AG08396 (cell line): ENCODE measurements around the gene ECEL1.
"Not testable (repeated sequence)": the region's sequence is repeated elsewhere in the genome, so short reads cannot be mapped to it uniquely, and the experiment has no call there.

Experiments used
- DNase-seq: peaks from one replicate; pipeline ENCODE4 v3.0.0; 2012; ENCODE audit warnings: low spot score, mixed read lengths

ECEL1 gene, protein sequence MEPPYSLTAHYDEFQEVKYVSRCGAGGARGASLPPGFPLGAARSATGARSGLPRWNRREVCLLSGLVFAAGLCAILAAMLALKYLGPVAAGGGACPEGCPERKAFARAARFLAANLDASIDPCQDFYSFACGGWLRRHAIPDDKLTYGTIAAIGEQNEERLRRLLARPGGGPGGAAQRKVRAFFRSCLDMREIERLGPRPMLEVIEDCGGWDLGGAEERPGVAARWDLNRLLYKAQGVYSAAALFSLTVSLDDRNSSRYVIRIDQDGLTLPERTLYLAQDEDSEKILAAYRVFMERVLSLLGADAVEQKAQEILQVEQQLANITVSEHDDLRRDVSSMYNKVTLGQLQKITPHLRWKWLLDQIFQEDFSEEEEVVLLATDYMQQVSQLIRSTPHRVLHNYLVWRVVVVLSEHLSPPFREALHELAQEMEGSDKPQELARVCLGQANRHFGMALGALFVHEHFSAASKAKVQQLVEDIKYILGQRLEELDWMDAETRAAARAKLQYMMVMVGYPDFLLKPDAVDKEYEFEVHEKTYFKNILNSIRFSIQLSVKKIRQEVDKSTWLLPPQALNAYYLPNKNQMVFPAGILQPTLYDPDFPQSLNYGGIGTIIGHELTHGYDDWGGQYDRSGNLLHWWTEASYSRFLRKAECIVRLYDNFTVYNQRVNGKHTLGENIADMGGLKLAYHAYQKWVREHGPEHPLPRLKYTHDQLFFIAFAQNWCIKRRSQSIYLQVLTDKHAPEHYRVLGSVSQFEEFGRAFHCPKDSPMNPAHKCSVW

DNA sequence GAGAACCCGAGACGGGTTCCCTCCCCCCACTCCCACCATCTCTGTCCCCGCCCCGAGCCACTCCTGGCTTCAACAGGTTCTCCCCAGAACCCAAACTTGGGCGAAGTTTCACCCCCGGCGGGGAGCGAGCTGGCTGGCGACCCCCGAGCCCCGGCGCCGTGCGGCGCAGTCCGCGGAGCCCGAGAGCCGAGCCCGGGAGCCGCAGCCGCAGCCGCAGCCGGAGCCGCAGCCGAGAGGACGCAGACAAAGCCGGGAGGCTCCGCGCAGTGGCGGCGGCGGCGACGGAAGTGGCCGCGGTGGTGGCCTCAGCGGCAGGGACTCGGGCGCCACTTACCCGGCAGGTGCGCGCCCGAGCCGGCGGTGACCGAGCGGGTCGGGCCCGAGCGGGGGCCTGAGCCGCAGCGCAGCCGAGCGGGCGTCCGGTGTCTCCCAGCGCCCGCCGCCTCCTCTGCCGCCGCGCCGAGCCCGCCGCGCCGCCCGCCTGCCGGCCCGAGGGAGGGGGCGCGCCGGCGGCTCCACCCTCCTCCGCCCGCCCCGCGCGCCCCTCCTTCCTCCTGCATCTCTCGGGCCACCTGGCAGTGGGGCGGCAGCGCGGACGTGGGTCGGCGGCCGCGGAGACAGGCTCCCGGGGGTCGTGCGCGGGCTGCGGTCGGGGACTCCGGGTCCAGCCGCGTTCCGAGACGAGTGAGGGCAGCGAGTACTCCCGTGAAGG is at the start of gene ECEL1:
Gene ECEL1, minus strand, starts transcription at position 450 of the 712 bp plus-strand sequence. CDS start 1,181 bp downstream, outside the sequence.
- no peak for DNase-seq

DNA sequence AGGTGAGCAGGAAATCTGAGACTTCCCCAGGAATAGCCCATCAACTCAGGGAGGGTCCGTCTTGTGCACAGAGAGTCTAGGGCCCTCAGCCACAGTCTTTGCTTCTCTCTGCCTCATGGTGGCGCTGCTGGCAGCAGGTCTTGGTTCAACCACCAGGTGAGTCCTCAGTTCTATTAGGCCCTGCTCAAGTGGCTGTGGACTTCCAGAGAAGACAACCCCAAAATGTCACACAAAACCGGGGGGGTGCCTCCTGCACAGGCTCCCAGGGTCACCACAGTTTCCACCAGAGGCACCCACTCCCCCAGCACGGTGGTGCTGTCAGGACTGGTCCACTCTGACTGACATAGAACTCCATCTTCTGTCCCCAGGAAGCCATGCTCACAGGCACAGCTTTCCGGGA is 49.4 kb upstream of the ECEL1 start:
- DNase-seq, result no peak

DNA sequence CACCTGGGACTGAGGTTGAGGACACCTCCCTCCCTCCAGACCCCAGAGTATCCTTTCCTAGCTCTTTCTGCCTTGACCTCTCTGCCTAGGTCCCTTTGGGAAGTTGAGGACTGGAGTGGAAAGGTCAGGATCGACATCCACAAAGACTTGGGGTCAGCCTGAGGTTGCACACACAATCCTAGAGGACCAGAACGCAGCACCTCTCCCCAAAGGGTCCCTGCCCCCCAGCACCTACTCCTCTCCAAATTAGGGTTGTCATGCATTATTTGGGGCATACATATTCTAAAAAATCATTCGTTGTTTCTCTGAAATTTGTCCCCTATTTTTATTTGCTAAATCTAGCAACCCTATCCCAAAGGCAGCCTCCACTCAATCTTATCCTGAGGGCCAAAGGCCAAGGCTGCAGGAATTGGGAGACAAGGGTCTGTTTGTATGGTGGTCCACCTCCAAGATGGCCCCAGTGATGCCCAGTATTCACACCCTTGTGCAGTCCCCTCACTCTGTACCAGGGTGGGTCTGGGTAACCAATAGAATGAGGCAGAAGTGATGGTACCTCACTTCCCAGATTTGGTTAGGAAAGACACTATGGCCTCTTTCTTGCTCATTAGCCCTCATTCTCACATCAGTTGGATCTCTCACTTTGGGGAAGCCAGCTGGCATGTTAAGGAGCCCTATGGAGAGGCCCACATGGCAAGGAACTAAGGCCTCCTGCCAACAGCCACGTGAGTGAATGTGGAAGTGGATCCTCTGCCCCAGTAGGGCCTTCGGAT is 48.3 kb upstream of the ECEL1 start:
- DNase-seq, result no peak

DNA sequence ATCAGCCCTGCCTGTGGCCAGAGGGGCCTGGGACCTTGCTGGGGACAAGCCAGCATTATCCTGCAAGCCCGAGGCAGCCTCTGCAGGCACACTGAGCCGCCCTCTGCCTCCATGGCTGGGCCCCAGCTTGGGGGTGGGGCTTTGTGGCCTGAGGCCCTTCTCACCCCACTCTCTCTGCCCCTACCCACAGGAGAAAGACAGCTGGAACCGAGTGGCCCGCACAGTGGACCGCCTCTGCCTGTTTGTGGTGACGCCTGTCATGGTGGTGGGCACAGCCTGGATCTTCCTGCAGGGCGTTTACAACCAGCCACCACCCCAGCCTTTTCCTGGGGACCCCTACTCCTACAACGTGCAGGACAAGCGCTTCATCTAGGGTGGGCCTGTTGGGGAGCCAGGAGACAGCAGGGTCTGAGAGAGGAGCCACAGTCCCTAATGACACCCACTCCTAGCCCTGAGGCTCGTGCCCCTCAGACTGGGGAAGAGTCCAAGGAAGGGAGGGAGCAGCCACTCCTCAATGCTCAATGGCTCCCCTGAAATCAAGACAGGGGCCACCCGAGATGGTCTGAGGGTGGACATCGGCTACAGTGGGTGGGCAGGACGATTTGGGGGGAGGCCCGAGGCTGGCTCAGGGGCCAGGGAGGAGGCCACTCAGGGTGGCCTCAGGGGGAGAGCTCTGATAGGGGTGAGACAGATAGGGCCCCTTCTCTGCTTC is 47.5 kb upstream of the ECEL1 start:
- no peak for DNase-seq

DNA sequence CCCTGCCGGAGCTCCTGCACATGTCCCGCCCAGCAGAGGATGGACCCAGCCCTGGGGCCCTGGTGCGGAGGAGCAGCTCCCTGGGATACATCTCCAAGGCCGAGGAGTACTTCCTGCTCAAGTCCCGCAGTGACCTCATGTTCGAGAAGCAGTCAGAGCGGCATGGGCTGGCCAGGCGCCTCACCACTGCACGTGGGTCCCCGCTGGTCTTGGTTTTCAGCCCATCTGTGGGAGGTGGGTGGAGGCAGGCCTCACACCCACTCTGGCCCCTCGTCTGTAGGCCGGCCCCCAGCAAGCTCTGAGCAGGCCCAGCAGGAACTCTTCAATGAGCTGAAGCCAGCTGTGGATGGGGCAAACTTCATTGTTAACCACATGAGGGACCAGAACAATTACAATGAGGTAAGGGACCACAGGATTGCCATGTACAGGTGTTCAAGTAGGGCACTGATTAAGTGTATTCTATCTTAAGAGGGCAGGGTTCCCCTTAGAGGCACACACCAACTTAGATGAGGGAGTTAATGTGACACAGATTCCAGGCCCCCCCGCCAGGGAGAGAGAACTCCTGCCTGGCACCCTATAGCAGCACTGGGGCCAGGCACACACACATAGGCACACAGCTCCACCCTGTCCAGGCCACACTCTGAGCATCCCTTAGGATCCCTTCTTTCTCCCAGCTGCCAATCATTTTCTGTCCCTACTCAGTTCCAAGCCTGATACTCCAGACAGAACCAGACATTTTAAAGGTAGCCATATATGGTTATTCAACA is 46.5 kb upstream of the ECEL1 start:
- no peak for DNase-seq

DNA sequence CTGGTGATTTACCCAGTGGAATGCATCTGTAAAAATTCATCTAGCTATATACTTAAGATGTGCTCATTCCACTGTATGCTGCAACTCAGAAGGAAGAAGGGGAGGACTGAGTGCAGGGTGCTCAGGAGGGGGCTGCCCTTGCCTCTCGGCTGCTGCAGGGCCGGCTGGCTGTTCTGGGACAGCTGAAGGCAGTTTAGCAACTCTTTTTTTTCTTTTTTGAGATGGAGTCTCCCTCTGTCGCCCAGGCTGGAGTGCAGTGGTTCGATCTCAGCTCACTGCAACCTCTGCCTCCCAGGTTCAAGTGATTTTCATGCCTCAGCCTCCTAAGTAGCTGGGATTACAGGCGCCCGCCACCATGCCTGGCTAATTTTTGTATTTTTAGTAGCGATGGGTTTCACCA is 45.2 kb upstream of the ECEL1 start:
- not testable (repeated sequence) for DNase-seq

DNA sequence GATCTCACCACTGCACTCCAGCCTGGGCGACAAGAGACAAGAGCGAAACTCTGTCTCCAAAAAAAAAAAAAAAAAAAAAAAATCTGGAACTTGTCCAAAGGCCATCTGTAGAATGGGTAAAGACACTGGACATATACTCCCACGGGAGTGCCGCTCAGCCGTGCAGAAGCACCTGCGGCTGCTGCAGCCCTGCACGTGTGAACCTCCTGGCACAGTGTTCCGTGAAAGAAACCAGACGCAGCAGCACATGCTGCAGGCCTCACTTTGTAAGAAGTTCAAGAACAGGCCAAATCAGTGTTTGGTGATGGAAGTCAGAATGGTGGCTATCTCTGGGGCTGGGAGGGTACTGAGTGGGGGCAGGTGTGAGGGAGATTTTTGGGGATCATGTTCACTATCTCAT is 44.8 kb upstream of the ECEL1 start:
- DNase-seq, result no peak

DNA sequence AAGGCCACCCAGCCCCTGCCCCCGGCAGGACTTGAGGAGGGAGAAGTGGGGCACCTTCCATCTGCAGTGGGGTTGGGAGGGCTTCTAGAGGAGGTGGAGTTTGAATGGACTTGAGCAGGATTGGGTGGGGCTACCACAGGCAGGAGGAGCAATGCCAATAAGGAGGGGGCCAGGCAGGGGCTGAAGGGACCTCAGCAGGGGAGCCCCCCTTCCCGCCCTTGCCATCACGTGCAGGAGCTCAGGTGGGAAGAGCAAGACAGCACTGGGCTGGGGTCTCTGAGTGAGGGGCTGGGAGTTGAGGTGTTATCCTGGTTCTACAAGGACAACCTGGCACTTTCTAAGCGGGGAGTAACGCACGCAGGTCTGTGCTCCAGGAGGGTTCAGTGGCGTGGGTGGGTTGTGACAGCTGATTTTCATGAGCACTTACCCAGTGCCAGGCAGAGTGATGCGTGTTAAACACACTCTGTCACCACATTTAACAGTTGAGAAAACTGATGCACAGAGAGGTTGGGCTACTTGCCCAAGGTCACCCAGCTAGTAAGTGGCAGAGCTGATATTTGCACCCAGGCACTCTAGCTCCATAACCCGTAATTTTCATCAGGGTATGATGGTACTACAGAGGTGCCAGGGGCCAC is 43.1 kb upstream of the ECEL1 start:
- no peak for DNase-seq

DNA sequence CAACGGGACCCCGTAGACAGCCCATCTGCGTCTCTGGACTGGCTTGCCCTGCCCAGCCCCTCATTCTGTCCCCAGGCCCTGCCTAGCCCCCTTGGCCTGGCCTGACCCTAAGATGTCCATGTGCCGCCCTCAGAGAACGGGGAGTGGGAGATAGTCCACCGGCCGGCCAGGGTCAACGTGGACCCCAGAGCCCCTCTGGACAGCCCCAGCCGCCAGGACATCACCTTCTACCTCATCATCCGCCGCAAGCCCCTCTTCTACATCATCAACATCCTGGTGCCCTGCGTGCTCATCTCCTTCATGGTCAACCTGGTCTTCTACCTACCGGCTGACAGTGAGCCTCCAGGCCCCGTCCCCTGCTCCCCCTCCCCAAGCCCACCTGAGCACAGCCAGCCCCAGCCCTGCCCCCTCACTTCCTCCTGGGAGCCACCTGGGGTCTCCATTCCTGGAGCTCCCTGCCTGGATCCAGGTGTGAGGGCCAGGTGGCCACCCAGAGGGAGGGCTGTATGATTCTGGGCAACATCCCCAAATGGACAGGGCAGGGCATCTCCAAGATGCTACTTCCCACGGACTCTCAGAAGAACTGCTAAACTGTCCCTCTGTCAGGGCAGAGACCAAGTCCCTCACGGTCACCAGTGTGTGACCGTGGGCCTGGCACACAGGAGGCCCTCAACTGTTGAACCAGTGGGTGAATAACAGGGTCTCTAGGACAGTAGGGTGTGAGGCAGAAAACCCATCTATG is 42.3 kb upstream of the ECEL1 start:
- DNase-seq, result no peak

DNA sequence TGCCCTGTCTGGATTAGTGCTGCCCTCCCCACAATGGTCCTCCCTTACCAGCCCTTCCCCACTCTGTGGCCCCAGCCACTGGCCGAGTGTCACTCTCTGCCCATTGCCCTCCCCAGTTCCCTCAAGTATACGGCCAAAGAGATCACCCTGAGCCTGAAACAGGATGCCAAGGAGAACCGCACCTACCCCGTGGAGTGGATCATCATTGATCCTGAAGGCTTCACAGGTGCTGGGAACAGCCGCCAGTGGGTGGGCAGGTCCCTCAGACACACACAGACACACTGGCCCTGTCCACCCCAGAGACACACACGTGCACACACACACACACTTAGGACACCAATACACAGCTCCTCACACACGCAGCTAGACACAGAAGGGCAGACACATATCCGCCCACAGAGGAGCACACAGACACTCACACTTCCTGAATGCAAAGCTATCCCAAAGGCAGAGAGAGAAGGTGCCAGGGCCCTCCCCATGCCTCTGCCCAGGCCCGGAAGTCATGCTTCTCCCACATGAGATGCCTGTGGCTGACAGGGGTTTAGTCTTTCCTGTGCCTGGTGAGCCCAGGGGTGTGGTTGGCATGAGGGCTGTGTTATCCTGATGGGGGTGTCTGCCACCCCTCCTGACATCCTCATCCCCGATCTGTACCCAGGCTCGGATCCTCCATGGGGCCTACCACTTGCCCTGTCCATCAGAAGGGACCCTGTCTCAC is 41.3 kb upstream of the ECEL1 start:
- no peak for DNase-seq

DNA sequence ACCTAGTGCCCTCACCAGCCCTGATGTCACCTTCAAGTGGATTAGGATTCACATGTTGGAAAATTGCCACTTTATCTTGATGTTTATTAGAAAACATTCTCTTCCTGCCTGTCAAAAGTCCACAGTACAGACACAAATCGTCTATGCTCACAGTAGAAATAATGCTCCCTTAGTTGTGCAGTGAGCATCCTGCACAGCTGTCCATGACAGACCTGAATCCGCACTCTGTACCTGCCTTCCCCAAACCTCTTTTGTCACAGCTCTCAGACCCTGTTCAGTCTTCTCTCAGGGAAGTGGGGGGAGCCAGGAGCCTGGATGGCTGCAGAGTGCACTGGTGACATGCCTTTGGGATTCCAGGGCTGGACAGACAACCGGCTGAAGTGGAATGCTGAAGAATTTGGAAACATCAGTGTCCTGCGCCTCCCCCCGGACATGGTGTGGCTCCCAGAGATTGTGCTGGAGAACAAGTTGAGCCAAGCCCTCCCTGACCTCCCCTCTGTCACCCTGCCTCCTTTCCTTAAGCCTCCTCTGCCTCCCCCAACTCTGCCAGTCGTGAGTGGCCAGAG is 40.4 kb upstream of the ECEL1 start:
- no peak for DNase-seq

DNA sequence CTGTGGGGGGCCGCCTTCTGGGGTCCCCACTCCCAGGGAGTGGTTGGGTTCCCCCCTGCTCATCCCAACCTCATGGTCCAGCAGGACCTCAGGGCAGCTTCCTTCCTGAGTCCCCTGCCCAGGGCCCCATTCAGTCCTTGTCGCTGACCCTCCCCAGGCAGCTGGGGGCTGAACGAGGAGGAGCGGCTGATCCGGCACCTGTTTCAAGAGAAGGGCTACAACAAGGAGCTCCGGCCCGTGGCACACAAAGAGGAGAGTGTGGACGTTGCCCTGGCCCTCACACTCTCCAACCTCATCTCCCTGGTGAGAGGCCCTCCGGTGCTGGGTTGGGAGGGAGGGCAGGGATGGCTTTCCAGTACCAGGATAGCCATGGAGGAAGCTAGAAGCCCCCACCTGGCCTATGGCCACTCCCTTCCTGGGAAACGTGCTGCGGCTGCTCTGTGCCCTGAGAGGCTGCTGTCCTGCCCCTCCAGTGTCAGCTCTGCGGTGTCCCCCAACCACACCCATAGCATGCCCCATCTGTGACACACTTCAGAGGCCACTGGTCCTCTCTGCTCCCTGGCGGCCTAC is 38.8 kb upstream of the ECEL1 start:
- no peak for DNase-seq

DNA sequence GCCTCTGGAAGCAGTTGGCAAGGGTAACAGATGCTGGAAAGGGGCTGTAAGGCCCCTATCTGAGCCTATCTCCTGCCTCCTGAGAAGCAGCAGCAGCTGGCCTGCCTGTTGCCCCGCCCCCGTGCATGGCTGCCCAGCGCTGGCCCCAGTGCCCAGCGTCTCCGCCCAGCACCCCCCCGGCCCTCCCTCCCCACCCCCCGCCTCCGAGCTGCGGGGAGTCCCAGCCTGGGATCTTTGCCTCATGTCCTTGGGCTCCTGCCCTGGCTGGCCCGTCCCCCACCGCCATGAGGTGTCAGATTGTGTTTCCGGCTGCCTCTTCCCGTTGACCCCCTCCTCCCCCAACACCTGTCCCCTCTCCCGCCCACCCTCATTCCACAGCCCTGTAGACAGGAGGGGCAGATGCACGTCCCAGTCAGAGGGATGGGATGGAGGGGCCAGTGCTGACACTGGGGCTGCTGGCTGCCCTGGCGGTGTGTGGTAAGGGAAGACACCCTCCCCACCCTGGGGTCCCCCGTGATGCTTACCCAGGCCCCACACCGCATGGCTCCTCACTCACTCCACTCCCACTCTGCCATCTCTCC is 38.2 kb upstream of the ECEL1 start, which contains the start of gene CHRND:
Gene CHRND, plus strand, starts transcription at position 370 of the 581 bp plus-strand sequence. Its CDS starts 56 bp downstream, at position 426.
- DNase-seq, result peak; percentile 65

DNA sequence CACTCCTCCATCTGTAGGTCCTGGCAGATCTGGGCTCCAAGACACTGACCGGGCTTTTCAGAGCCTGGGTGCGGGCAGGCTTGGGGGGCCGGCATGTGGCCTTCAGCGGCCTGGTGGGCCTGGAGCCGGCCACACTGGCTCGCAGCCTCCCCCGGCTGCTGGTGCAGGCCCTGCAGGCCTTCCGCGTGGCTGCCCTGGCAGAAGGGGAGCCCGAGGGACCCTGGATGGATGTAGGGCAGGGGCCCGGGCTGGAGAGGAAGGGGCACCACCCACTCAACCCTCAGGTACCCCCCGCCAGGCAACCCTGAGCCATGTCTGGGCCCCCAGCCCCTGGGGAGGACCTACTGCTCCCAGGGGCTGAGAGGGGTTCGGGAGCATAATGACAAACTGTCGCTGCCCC is 37.6 kb upstream of the ECEL1 start:
- no peak for DNase-seq

DNA sequence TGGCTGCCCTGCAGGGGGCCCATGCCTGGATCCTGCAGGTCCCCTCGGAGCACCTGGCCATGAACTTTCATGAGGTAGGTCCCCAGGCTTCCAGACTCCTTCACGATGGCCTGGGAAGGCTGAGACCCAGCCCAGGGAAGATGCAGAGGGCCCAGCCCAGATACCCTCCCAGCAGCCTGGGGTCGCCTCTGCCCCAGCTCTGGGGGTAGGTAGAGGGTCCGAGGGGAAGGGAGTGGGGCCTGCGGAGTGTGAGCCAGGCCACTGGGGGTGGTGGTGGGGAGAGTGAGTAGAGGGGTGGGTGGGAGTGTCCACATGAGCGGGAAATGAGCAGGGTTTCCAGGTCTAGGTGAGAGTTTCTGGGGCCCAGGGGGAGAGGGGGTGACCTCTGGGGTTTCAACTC is 37.1 kb upstream of the ECEL1 start:
- no peak for DNase-seq

DNA sequence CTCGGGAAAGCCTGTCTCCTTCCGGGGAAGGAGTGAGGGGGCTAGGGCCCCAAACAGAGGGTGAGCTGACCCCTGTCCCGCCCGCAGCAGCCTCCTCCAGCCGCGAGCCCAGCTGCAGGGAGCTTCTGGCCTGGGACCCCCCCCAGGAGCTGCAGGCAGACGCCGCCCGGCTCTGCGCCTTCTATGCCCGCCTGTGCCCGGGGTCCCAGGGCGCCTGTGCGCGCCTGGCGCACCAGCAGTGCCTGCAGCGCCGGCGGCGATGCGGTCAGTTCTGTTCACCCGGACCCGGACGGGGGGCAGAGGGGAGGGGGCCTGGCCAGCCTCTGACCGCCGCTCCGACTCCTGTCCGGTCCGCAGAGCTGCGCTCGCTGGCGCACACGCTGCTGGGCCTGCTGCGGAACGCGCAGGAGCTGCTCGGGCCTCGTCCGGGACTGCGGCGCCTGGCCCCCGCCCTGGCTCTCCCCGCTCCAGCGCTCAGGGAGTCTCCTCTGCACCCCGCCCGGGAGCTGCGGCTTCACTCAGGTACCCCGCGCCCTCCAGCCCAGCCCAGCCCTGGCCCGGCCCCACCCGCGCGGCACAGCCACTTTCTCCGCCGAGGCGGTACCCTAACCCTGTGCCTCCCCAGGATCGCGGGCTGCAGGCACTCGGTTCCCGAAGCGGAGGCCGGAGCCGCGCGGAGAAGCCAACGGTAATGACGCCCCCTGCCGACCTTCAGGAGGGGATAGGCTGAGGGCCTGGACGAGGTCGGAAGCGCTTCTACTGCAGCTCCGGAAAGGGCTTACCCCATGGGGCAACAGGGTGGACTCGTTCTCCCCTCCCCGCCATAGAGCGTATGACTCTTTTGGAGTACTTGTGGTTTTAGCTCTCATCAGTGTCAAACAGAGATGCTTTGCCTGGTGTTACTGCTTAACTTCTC is 36.3 kb upstream of the ECEL1 start:
- DNase-seq, result peak; percentile 55

DNA sequence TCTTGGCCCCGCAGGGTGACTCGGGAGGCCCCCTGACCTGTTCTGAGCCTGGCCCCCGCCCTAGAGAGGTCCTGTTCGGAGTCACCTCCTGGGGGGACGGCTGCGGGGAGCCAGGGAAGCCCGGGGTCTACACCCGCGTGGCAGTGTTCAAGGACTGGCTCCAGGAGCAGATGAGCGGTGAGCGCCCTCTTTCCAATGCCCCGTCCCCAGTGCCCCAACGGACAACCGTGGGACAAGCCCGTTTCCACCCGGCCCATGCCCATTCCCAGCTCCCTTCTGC is 35.7 kb upstream of the ECEL1 start:
- DNase-seq, result no peak
